K562 (cell line): ENCODE data around the gene MRGPRF. TPM values are rescaled to one million over a fixed set of nuclear protein-coding genes. Genes with fewer than 3 reads are reported as not detected.

Experiments
- ATAC-seq: fragments of 200-7000 bp; cut with Tn5 transposase; 3 replicates; pipeline ENCODE4 v1.9.1; 2020; ENCODE audit warnings: moderate library complexity
- BruUV-seq: library from RNA; stranded (reverse); fragments of 400-500 nt; replicated peaks from 2 replicates; lab custom pipeline; 2021; lab: Mats Ljungman, UMichigan
- CTCF ChIA-PET: fragments of 300-600 bp; formaldehyde crosslinking; extraction: SDS; loops from one replicate; lab custom pipeline; 2021; ENCODE audit warnings: low intra/inter-chr PET ratio; lab: Yijun Ruan, JAX
- POLR2A ChIA-PET: fragments of 300-600, 350-650 bp; sonication (Branson Sonifier 250); formaldehyde crosslinking; extraction: SDS; loops from one replicate; lab custom pipeline; 2021; ENCODE audit warnings: antibody characterized with exemption, inconsistent platforms; lab: Yijun Ruan, JAX
- DNase-seq, 4 experiments: peaks; one replicate each; pipeline versions ENCODE4 v3.0.0 to v3.0.0-alpha.2; 2011 to 2018; ENCODE audit warnings: low spot score in 3 of 4, mixed read lengths in 3 of 4; ENCODE audit errors: extremely low read depth in 1 of 4
- FAIRE-seq: peaks from 2 replicates; lab custom pipeline; 2011; peaks lifted over from hg19 to GRCh38; lab: Jason Lieb, UNC
- H2AFZ ChIP-seq: 2 replicates; pipeline ENCODE4 v1.6.0; 2011; ENCODE audit warnings: low read depth, low read length, control low read depth, inconsistent platforms
- H3K27ac ChIP-seq: fragments of 200-600 bp; 3 replicates; pipeline ENCODE4 v1.8.0; 2011; ENCODE audit warnings: low read depth, mild to moderate bottlenecking, control low read depth, inconsistent platforms, low read length, moderate library complexity, mixed read lengths; ENCODE audit errors: extremely low read depth
- H3K27me3 ChIP-seq, 2 experiments: fragments of 300-600 bp in 1 of 2; 2 replicates in 1 of 2; 3 replicates in 1 of 2; pipeline versions ENCODE4 v1.6.0 to v1.8.0; 2011; ENCODE audit warnings: inconsistent platforms in 2 of 2, low read length in 2 of 2, mild to moderate bottlenecking in 1 of 2, mixed read lengths in 1 of 2, moderate library complexity in 1 of 2; ENCODE audit not compliant: control insufficient read depth in 2 of 2, insufficient read depth in 2 of 2
- H3K36me3 ChIP-seq: fragments of 300-600 bp; 3 replicates; pipeline ENCODE4 v1.8.0; 2011; ENCODE audit warnings: mild to moderate bottlenecking, low read length, inconsistent platforms; ENCODE audit not compliant: control insufficient read depth, insufficient read depth
- H3K4me1 ChIP-seq, 2 experiments: fragments of 200-600 bp in 1 of 2; replicated peaks in 1 of 2; 2 replicates in 1 of 2; 3 replicates in 1 of 2; pipeline versions ENCODE4 v1.5.1 to v1.8.0; 2011; ENCODE audit warnings: inconsistent platforms in 2 of 2, low read length in 2 of 2, mild to moderate bottlenecking in 1 of 2, mixed read lengths in 1 of 2, moderate library complexity in 1 of 2; ENCODE audit not compliant: control insufficient read depth in 2 of 2, insufficient read depth in 2 of 2
- H3K4me2 ChIP-seq: 2 replicates; pipeline ENCODE4 v1.6.1; 2011; ENCODE audit warnings: low read length, control low read depth, inconsistent platforms, mixed read lengths; ENCODE audit not compliant: insufficient read depth
- H3K4me3 ChIP-seq: fragments of 200-600 bp; sonication (generic), shearing (Covaris generic); 2 replicates; pipeline ENCODE4 v1.5.1; 2016; ENCODE audit warnings: control low read depth, inconsistent platforms
- H3K79me2 ChIP-seq: fragments of 200-600 bp; 3 replicates; pipeline ENCODE4 v1.8.0; 2011; ENCODE audit warnings: low read length, inconsistent platforms; ENCODE audit not compliant: control insufficient read depth, insufficient read depth
- H3K9ac ChIP-seq, 2 experiments: 2 replicates each; pipeline versions ENCODE4 v1.6.0 to v1.6.1; 2011; ENCODE audit warnings: low read depth in 2 of 2, low read length in 2 of 2, control low read depth in 1 of 2, inconsistent platforms in 1 of 2, mild to moderate bottlenecking in 1 of 2, mixed read lengths in 1 of 2; ENCODE audit not compliant: insufficient read depth in 1 of 2
- H3K9me1 ChIP-seq: one replicate; pipeline ENCODE4 v1.6.0; 2011; ENCODE audit warnings: inconsistent platforms, mild to moderate bottlenecking, low read length, moderate library complexity; ENCODE audit not compliant: control insufficient read depth, insufficient read depth
- H3K9me3 ChIP-seq: replicated peaks from 2 replicates; pipeline ENCODE4 v1.5.1; 2011; ENCODE audit warnings: low read depth, low read length, inconsistent platforms; ENCODE audit not compliant: control insufficient read depth, insufficient read depth
- H4K20me1 ChIP-seq: replicated peaks from 2 replicates; pipeline ENCODE4 v1.6.1; 2011; ENCODE audit warnings: low read length, inconsistent platforms, mixed read lengths; ENCODE audit not compliant: control insufficient read depth, insufficient read depth
- FUS ChIP-seq: fragments of 200-400 bp; formaldehyde crosslinking; optimal IDR thresholded peaks from 2 replicates; pipeline ENCODE3; 2017; ENCODE audit warnings: low read depth, low read length
- NR0B1 ChIP-seq: fragments of 450-650 bp; IDR thresholded peaks from one replicate; pipeline ENCODE4 v1.6.1; 2018; ENCODE audit warnings: mild to moderate bottlenecking, moderate library complexity; ENCODE audit not compliant: partially characterized antibody
- PHF21A ChIP-seq: fragments of 450-650 bp; IDR thresholded peaks from 2 replicates; pipeline ENCODE4 v1.6.1; 2017; ENCODE audit warnings: low read depth, borderline replicate concordance
- TEAD1 ChIP-seq, 2 experiments: fragments of 450-650 bp in 1 of 2; sonication (generic) in 1 of 2; formaldehyde crosslinking; IDR thresholded peaks; 2 replicates each; pipeline versions ENCODE4 v1.4.0 to v1.8.0; 2020 to 2022; ENCODE audit warnings: mild to moderate bottlenecking in 2 of 2, missing genetic modification reagents in 1 of 2
- THRB ChIP-seq: fragments of 450-650 bp; formaldehyde crosslinking; conservative IDR thresholded peaks from 2 replicates; pipeline ENCODE4 v1.4.0; 2022; ENCODE audit warnings: mild to moderate bottlenecking, missing genetic modification characterization
- ZBTB34 ChIP-seq: fragments of 250-450 bp; sonication (Bioruptor Pico); IDR thresholded peaks from 2 replicates; pipeline ENCODE4 v1.8.0; 2021; ENCODE audit warnings: mild to moderate bottlenecking, moderate library complexity
- ZBTB9 ChIP-seq: fragments of 450-650 bp; formaldehyde crosslinking; IDR thresholded peaks from 2 replicates; pipeline ENCODE4 v1.4.0; 2020; ENCODE audit warnings: mild to moderate bottlenecking, moderate library complexity
- ZKSCAN8 ChIP-seq: fragments of 200-800 bp; sonication (Bioruptor generic); IDR thresholded peaks from 2 replicates; pipeline ENCODE4 v1.6.1; 2016; ENCODE audit warnings: missing genetic modification characterization, missing compliant biosample characterization
- WGBS: fragments of 100-300 bp; shearing (Covaris generic); methylation state at CpG from one replicate; pipeline ENCODE4 v1.1.6; 2016; ENCODE audit warnings: low coverage, mixed read lengths; ENCODE audit not compliant: insufficient coverage; ENCODE audit errors: missing lambda C conversion rate; 5-methylcytosine and 5-hydroxymethylcytosine counted together
- in situ Hi-C: fragments of 300-500 bp; cut with MboI; formaldehyde crosslinking; loops from 4 replicates; pipeline ENCODE4 v1.15.0; 2018; ENCODE audit warnings: inconsistent platforms, mixed read lengths
- intact Hi-C: fragments of 100-400 bp; cut with micrococcal nuclease; formaldehyde crosslinking; loops from 2 replicates; pipeline ENCODE4 v1.14.2; 2022
- polyA plus RNA-seq, 8 experiments: library from polyadenylated mRNA; depleted of rRNA in 4 of 8; stranded (reverse) in 5 of 8; unstranded in 3 of 8; fragments of >200 nt; fragmentation: Nextera tagmentation in 2 of 8; fragmentation: Illumina TruSeq in 1 of 8; extraction: Ambion mirVana in 2 of 8; extraction: Trizol in 1 of 8; gene quantifications; 2 replicates each; pipeline versions ENCODE4 v1.2.1 to v1.2.3, GENCODE V29; 2011 to 2014; ENCODE audit warnings: inconsistent platforms in 1 of 8, missing spikeins in 1 of 8
- total RNA-seq, 7 experiments: library from RNA; depleted of rRNA in 6 of 7; stranded (reverse); fragments of >200 nt in 6 of 7; fragmentation: Illumina TruSeq in 2 of 7; extraction: Trizol in 2 of 7; gene quantifications; 2 replicates each; pipeline versions ENCODE4 v1.2.1 to v1.2.3, GENCODE V29; 2011 to 2021; ENCODE audit warnings: low replicate concordance in 1 of 7

MRGPRF gene
- total and polyA plus RNA-seq, 9 of the 15 experiments (the other 6 are each of a cell fraction or from before 2014, with no cell fraction given) = not detected

- Histone ChIP-seq H3K9ac (no peak overlapping the region), H2AFZ (no peak overlapping the region), H3K4me2 (no peak overlapping the region), H3K27me3 (peaks cover 39 to 69% of the 10 kb centered on the region in 2 experiments), H3K36me3 (no peaks in the 10 kb centered on the region), H4K20me1 (no peaks in the 10 kb centered on the region), H3K9me3 (no peaks in the 10 kb centered on the region), H3K4me1 (peaks cover 0 to 7% of the 10 kb centered on the region in 2 experiments; a peak in 1 of 5 replicates), H3K4me3 (no peak overlapping the region), H3K9me1 (no peaks in the 10 kb centered on the region), H3K27ac (no peak overlapping the region), H3K79me2 (no peaks in the 10 kb centered on the region)
- TF ChIP-seq FUS (no peak), TEAD1 (CRISPR knock-in tag; IDR thresholded peaks at IDR 0.05) (no peak), PHF21A (no peak), NR0B1 (no peak), ZKSCAN8 (CRISPR knock-in tag) (peak; percentile 73; the same call in 1 of the 2 replicates), ZBTB9 (CRISPR knock-in tag) (no peak), ZBTB34 (no peak), THRB (CRISPR knock-in tag) (no peak)
- DNase-seq (no peak), ATAC-seq (no peak), FAIRE-seq (no peak)
- ChIA-PET POLR2A (interaction anchor here (0.6 to 0.8 kb wide), 3 partner anchors 18 to 47 kb away, joined by 3 read pairs; no protein-coding TSS in a partner anchor), CTCF (no interaction called here)
- BruUV-seq = no TSS peak
- intact Hi-C loops (no loop called here), in situ Hi-C loops (no loop called here)
- WGBS = 2% methylated on average over 14 of the region's 14 CpGs
Measured at GRCh38 chr11:68992743-68993255, 20.2 kb downstream of the MRGPRF start.
